ENCODE data around the gene IL16.

- TF ChIP-seq CTCF (IDR thresholded peaks at IDR 0.05; ENCODE audit: borderline replicate concordance, extremely low read depth, low read length, poor library complexity, severe bottlenecking) (no peak), EZH2 (IDR thresholded peaks at IDR 0.05; ENCODE audit: borderline replicate concordance, low read depth, low read length, severe bottlenecking) (no peak)
These were observed 95.3 kb downstream of the IL16 start for GRCh38 chr15:81291916-81292522.

All from DND-41 (cell line).